GM12891 (cell line): ENCODE data around the gene CLEC2B.

ENCODE experiments used
- POLR2A ChIP-seq: IDR thresholded peaks from 2 replicates; pipeline ENCODE4 v1.6.1; 2011; ENCODE audit warnings: low read depth, low read length, control low read depth
- POLR2AphosphoS5 ChIP-seq: IDR thresholded peaks from 2 replicates; pipeline ENCODE4 v1.6.1; 2011; ENCODE audit warnings: low read depth, low read length, control low read depth
- POU2F2 ChIP-seq: IDR thresholded peaks from 2 replicates; pipeline ENCODE4 v1.6.1; 2011; ENCODE audit warnings: low read depth, mild to moderate bottlenecking, control low read depth, low read length, moderate library complexity
- SPI1 ChIP-seq: IDR thresholded peaks from 2 replicates; pipeline ENCODE4 v1.6.1; 2011; ENCODE audit warnings: low read depth, low read length, control low read depth
- TAF1 ChIP-seq: IDR thresholded peaks from 2 replicates; pipeline ENCODE4 v1.6.1; 2011; ENCODE audit warnings: low read depth, low read length, control low read depth

DNA sequence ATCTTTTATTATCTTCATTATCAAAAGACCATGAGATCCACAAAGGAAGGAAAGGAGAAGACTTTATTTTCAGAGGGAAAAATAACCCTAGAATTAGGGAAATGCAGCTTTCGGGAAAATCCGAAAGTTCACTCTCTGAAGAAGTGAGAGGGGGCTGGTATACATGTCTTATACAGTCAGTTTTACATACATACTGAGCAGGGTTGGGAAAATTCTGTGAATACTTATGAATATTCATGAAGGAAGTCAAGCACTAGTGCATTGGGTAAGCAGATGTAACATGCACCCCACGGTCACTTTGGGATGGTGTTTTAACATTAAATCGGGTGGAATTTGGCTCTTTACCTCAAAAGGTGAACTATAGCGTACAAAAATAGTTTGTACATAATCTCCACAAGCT lies 57.5 kb downstream of the CLEC2B start:
- TF ChIP-seq POLR2A (no peak), TAF1 (no peak), POLR2AphosphoS5 (no peak), POU2F2 (no peak), SPI1 (no peak)
